ENCODE measurements around the gene SPHK1.

The SPHK1 gene

DNA sequence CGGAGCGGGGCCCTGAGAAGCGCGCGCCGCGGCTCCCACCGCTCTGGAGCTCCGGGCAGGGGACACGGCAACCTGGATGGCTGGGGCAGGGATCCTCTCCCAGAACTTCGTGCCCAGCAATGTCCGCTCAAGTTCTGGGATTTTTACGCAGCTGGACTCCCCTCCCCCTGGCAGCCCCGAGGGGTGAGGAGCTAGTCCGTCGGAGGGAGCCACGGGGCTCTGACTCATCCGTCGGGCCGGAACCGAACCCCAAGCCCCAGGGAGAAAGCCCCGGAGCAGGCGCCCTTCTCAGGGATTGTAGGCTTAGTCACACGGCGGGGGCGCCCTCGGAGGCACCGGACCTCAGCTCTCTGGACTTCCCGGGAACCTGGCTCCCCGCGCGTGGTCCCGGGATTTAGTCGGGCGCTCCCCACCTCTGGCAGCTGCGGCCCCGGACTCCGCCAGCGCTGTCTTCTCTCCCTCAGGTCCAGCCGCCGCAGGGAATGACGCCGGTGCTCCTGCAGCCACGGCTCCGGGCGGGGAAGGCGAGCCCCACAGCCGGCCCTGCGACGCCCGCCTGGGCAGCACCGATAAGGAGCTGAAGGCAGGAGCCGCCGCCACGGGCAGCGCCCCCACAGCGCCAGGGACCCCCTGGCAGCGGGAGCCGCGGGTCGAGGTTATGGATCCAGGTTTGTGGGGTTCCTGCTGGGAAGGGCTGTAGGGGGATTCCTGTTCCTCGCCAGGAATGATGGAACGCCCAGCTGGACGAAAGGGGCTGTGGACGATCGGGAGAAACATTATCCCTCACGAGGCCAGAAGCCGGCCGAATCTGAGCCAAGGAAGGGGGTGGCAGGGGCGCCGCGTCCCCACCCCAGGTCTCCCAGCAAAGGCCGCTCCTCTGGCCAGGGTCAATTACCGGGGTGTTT is 830 bp downstream of the SPHK1 start:
- no peak for DNase-seq (ENCODE audit: low read depth)

DNA sequence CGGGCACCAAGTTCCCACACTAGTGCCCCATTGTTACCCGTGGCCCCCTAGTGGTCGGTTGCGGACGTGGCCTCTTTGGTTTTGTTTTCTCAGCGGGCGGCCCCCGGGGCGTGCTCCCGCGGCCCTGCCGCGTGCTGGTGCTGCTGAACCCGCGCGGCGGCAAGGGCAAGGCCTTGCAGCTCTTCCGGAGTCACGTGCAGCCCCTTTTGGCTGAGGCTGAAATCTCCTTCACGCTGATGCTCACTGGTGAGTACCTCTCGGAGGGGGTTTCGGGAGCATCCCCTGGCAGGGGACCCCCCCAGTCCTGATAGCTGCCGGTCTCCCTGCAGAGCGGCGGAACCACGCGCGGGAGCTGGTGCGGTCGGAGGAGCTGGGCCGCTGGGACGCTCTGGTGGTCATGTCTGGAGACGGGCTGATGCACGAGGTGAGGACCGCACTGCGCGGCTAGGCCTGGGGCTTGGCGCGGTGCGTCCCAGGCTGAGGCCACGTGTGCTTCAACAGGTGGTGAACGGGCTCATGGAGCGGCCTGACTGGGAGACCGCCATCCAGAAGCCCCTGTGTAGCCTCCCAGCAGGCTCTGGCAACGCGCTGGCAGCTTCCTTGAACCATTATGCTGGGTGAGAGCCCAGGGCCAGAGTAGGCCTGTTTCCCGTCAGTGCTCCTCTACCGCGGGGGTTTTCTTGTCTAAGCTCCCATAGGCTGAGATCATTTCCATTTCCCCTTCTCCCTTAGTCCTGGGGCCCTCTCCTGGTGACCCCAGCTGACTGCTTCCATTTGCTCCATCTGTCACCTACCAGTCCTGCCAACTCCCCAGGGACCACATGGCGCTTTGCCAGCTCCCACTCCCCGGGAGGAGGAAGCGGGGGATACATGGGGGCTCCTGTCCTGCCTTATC is 1.7 kb downstream of the SPHK1 start:
- DNase-seq (ENCODE audit: low read depth) = no peak

DNA sequence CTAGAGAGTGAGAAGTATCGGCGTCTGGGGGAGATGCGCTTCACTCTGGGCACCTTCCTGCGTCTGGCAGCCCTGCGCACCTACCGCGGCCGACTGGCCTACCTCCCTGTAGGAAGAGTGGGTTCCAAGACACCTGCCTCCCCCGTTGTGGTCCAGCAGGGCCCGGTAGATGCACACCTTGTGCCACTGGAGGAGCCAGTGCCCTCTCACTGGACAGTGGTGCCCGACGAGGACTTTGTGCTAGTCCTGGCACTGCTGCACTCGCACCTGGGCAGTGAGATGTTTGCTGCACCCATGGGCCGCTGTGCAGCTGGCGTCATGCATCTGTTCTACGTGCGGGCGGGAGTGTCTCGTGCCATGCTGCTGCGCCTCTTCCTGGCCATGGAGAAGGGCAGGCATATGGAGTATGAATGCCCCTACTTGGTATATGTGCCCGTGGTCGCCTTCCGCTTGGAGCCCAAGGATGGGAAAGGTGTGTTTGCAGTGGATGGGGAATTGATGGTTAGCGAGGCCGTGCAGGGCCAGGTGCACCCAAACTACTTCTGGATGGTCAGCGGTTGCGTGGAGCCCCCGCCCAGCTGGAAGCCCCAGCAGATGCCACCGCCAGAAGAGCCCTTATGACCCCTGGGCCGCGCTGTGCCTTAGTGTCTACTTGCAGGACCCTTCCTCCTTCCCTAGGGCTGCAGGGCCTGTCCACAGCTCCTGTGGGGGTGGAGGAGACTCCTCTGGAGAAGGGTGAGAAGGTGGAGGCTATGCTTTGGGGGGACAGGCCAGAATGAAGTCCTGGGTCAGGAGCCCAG is 2.8 kb downstream of the SPHK1 start:
- DNase-seq (ENCODE audit: low read depth) = no peak

DNA sequence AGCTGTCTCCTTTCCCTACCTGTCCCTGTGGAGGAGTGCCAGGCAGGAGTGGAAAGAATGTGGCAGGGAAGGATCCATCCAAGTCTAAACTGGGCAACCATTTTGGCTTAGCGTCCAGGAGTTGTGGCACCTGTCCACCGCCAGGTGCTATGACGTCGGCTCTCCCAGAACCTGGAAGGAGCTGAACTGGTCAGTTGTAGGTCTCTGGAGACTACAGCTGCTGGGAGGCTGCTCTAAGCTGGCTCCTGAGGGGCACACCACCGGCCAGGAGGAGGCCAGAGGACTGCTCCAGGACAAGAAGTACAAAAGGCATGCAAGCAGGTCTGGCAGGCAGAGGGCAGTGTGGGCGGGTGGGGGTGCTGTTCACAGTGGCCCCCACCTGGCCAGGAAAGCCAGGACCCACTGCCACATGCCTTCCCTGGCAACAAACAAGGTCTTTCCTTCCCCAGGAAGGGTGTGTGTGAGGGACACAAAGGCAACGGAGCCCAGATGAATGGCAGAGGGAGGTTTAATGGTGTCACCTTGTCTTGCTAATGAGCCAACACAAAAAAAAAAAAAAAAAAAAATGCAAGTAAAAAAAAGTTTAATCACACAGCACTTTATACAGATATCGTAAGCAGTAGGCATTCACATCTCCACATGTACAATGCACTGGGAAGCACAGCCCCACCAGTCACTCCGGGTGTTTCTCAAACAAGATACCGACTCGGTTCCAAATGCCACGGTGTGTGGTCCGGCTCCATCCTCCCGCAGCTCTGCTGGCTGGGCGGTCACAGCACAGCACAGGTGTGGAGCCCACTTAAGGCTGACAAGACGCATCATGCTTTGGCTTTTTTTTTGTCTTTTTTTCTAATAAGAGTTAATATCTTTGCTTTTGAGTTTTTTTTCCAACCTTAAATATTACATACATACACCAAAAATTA is 4.8 kb downstream of the SPHK1 start:
- DNase-seq (ENCODE audit: low read depth) = no peak

DNA sequence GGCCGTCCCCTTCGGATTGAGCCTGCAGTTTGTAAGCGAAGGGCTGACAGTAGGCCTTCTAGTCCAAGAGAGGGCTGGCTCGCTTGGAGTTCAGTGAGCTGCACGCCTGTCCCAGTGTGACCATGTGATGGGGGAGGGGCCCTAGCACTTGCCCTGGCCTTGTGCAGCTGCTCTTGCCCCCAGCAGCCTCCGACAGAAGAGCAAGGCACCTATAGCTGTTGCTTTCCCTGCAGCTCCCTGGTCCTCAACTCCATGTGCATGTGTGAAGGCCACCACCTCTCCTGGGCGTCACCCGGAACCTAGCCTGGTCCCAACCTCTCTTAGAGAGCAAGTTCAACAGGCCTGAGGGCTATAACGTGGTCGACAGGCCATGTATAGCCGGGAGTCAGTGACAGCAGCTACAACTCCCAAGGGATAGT is 5.6 kb downstream of the SPHK1 start:
- no peak for DNase-seq (ENCODE audit: low read depth)

DNA sequence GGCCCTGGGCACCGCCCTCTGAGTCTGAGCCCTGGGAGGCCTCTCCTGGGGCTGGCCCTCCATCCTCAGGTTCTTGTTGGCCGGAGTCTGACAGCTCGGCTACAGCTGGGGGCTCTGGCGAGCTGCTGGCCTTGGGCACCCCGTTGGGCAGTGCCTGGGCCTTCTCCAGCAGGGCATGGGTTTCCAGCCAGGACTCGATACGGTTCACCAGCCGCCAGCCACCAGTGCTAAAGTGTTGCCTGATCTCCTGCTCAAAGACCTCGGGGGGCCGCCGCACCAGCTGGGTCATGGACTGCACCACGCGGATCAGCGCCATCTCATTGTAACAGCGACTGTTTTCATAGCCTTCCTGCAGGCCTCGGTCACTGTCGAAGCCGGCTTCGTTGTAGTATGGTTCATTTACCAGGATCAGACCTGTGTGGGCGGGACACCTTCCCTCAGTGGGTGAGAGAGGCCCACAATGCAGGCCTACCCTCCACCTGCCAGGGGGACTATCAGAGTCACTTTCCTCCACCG is 6.8 kb downstream of the SPHK1 start:
- DNase-seq (ENCODE audit: low read depth) = no peak

DNA sequence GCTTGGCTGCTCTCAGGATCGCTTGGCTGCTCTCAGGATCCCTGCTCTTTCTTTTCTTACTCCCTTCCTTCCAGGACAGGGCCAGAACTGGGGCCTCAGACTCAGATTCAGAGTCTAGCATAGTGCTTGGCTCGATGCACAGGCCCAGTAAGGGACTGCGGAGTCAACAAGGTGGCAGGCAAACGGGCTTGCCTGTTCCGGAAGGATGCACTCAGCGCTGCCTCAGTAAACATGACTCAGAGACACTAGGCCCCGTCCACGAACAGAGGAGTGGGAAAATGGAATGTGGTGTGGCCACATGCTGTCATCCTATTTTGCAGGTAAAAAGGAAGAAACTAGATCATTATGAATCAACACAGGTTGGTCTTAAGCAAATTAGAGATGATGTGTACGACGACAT is 9.8 kb downstream of the SPHK1 start:
- no peak for DNase-seq (ENCODE audit: low read depth)

DNA sequence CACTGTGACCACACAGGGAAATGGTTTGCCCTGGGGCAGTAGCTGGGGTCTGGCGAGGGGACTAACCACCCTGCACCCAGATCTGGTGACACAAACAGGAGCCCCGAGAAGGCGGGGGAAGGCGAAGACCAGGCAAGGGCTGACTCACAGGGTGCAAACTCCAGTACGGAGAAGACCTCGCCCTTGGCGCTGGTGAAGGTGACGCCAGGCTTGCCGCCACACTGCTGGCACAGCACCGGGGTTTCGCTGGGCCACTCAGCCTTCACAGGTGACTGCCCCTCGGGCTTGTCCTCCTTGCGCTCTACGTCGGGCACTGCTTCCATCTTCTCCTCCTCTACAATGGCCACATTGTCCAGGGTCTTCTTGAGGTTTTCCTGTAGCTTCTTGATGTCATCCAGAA is 11.6 kb downstream of the SPHK1 start:
- no peak for DNase-seq (ENCODE audit: low read depth)

DNA sequence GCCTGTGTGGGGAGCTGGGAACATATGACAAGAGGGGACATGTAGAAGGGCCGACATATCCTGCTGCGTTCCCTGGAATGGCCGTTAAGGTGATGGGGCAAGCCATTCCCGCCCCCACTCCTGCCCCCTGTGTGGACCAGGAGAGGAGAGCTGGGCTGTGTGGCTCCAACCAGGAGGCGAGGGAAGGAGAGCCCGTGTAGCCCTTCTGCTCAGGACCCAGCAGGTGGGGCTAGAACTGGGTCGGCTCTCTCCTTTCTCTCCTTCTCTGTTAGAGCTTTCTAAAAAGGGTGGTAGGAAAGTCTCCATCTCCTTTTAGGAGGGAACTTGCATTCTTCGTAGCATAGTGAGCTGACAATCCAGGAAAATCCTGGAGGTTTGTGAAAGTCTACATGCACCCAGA is 12.8 kb downstream of the SPHK1 start:
- DNase-seq (ENCODE audit: low read depth) = no peak

DNA sequence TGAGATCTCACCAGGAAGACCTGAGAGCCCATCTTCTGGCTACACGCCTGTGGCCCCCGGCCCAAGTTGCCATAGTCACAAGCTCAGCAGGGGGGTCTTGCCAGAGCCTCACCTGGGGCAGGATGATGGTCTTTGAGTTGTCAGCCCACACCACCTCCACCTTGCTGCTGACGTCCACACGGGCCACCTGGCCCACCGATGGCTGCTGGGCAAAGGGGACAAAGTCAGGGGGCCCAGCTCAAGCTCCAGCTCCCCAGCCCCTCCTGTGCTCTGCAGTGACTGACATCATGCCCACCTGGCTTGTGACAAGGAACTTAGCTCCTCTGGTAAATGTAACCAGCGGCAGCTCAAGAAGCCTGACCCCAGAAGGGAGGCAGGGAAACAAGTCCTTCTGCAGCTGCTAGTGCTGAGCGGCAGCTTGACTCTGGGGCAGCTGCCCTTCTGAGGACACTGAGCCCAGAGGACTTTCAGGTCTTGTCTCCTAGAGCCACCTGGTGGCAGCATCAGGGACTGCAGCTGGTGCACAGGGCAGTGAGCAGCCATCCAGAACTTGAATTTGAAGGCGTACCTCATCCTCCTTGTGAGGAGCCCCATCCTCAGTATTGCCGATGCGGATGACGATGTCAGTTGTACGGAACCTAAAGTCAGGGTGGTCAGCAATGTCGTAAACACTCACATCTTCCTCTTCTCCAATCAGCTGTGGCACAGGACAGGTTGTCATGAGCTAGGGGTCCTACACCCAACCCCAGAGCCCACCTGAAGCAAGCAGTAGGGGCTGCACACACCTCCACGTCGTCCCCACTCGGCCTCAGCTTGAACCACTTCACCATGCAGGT is 13.5 kb downstream of the SPHK1 start:
- DNase-seq (ENCODE audit: low read depth) = peak; percentile 83

DNA sequence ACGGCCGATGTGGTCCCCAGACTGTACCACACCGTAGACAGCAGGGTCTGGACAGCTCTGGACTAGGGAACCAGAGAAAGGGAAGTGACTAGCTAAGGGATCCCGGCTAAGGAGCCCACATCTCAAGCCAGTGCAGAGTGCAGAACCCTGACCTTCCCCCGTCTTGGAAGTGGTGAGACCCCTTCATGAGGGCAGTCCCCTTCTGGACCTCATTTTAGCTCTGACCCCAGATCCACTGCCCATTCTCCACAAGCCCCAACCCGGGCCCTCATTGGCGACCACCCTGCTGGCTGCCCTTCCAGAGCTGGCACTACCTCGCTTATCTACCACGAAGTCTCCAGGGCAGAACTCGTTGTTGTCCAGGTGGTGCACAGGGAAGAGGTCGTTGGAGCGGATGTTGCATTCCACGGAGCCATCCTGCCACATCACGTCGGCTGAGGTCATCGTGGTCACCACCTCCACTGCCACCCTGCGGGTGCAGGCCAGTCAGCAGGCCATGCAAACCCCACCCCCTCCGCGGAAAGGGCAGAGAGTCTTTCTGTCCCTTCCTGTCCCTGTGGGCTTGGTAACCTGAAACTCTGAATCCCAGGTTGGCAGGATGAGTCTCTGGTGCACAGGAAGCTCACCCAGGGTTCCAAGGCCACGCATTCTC is 14.2 kb downstream of the SPHK1 start:
- DNase-seq (ENCODE audit: low read depth) = no peak

DNA sequence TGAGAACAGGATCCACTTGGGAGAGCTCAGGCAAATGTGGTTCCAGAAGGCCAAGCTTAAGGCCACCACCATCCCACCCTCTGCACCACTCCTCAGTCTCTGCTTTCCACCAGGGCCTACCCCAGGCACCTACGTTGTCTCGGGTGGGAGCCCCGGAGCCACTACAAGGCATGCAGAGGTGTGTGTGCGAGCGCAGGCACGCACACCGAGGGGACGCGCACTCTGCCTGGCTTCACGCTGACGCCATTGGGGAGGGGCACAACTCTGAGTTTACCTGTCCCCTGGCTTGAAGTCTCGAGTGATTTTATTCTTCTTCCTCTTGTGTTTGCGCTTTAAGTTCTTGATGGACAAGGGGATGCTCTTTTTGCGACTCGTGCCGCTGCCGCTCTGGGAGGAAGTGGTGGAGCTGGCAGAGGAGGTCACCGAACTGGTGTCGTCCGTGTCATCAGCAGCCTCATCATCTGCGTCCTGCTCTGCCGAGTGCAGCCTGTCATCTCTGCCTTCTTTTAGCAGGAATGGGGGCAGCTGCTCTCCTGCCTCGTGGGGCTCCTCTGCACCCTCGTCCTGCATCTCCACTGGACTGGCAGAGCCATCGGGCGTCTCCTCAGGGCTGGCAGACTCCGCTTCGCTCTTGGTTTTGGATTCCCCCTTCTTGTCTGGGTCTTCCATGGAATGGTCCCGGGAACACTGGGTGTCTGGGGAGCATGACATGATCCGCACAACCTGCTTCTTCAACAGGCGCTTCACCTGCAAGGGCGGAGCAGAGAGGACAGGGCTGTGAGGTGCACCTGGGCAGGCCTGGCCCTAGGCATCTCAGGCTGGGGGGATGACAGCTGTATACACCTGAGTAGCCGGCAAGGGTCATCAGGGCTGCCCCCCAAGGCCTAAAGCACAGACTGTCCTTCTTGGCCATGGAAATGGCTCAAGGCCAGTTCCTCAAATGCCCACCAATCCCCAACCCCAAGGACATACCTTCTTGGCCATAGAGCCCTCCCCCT is 15.1 kb downstream of the SPHK1 start:
- DNase-seq (ENCODE audit: low read depth) = no peak

DNA sequence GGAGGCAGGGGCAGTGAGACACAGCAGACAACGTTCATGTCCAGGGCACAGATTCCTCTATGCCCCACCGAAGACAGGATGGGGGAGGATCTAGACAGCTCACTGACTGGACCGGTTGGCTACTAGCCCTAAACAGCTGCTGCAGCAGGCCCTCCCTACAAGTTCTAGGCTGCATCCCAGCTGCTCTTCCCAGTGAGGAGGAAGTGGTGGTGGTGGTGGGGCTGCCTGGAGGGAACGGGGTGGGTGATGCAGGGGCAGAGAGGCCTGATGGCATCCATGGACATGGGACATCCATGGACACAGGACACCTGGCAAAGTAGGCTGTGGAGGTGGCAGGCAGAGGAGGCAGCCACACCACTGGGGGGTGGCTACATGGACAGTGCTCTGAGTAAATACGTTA is 18.3 kb downstream of the SPHK1 start:
- no peak for DNase-seq (ENCODE audit: low read depth)

DNA sequence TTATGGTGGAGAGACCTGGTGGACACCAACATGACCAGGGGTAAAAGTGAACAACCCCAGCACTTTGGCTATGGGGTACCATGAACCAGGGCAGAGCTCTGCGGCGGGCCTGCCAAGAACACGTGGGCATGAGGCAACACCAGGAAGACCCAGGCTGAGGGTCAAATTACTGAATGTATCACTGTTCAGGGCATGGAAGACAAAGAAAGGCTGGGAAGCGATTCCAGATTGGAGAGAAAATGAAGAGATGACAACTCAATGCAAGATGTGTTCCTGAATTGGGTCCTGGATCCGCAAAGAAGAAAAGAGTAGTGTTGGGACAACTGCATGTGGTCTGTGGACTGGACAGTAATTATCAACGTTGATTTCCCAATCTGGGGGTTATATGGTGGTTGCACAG is 19.8 kb downstream of the SPHK1 start:
- DNase-seq (ENCODE audit: low read depth) = no peak

DNA sequence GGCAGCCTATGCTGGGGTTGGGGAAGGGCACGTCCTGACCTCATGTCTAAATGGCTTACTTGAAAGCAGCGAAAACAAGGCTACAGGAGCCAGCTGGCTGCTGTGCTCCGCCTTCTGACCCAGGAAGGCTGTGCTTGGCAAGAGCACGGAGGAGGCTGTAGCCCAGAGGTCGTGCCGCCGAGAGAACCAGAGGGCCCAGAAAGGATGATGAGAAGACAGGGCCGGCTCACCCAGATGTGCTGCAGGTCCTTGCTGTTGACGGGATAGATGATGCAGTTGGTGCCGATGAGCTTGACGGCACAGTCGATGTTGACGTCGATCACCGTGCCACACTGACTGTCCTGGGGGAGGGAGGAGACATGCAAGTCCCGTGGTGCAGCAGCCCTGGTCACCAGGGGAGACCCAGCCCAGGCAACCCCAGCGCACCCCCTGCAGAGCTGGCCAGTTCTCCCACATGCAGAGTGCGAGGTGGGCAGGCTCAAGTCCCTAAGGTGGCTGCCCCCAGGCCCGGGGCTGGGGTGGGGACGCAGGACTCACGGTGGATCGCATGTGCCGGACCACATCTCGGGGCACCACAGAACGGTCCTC is 20.7 kb downstream of the SPHK1 start:
- DNase-seq (ENCODE audit: low read depth) = no peak

DNA sequence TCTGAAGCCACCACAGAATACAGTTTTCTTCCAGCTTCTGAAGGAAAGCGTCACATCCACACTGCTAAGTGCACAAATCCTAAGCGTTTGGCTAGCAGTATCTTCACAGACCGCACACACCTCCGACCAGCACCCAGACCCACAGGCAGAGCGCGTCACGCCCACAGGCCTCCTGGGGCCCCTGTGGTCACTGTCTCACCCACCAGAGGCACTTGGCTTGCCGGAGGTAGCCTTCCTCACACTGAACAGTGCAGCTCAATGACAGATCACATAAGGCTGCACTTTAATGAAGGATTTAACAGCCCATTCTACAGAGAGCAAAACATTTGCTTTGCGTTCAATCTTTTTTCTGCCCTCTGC is 21.2 kb downstream of the SPHK1 start:
- DNase-seq (ENCODE audit: low read depth) = no peak

DNA sequence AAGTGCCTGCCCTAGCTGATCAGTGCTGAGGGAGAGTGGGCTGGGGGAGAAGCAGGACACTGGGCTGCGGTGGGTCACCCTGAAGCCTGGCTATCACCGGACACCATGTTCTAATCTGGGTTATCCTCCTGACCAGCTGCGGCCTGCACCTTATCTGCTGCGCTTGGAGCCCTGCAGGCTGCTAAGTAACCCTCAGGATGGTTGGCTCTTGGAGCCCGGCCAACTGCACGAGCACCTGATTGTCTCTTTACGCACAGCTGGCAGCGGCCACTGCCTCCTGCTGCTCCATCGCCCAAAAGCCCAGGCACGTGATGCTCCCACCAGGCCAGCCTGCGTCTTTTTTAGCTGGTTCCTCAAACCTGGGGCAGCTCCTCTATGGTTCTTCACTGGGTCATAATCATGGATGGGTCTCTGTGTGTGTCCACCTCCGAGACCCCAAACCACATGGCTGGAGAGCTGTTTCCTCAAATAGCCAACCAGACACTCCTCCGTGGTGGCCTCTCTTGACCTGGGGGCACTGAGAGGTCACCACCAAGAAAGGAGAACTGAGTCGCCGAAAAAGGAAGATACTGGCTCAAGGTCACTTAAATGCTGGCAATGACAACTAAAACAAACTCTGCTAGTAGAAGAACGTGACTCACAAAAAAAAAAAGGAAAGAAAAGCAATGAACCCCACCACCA is 21.7 kb downstream of the SPHK1 start:
- no peak for DNase-seq (ENCODE audit: low read depth)

Data from fibroblast of the conjunctiva (primary cell).